Measurements from ENCODE around the gene ZFP2. TPM values are rescaled to one million over a fixed set of nuclear protein-coding genes. Genes with fewer than 3 reads are reported as not detected.

The ZFP2 gene
- polyA plus RNA-seq, 1 donor = 2.4 TPM

Other genes starting within 250 kb of the ZFP2 start
- gene ZNF354A, start 165.3 kb upstream of the ZFP2 start, polyA plus RNA-seq (ENCODE audit: insufficient read length) = 8.6 TPM
- gene ZNF354B, start 36.0 kb upstream of the ZFP2 start, polyA plus RNA-seq (ENCODE audit: insufficient read length) = 13.9 TPM
- 3.1 TPM for gene ZNF454, start 45.3 kb downstream of the ZFP2 start, polyA plus RNA-seq (ENCODE audit: insufficient read length)
- gene GRM6, start 99.4 kb downstream of the ZFP2 start, polyA plus RNA-seq (ENCODE audit: insufficient read length) = 0.72 TPM
- gene ZNF879, start 127.9 kb downstream of the ZFP2 start, polyA plus RNA-seq (ENCODE audit: insufficient read length) = 3.4 TPM
- 6.7 TPM for gene ZNF354C, start 164.5 kb downstream of the ZFP2 start, polyA plus RNA-seq (ENCODE audit: insufficient read length)

Measured in hindlimb muscle (tissue), 1 donor.